T-helper 1 cell (primary cell): ENCODE data around the gene PUS7L.
"Not testable (repeated sequence)": the region's sequence is repeated elsewhere in the genome, so short reads cannot be mapped to it uniquely, and the experiment has no call there.

Source experiments
- DNase-seq, 5 donors: peaks; one replicate each; pipeline ENCODE4 v3.0.0-alpha.2; 2012 to 2020

Gene PUS7L

DNA sequence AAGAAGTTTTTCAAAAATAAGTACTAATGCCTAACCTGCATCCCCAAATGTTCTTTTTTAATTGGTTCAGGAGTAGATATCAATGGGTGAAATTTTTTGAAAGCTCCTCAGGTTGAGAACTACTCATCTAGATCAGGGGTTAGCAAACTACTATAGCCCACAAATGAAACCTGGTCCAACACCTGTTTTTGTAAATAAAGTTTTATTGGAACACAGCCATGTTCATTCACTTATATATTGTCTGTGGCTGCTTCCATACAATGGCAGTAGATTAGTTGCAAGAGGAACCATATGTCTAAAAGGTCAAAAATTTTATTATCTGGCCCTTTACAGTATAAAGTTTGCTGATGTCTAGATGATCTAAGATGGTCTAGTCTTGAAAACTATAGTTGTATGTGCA lies 13.8 kb downstream of the PUS7L start:
- DNase-seq: no peak

DNA sequence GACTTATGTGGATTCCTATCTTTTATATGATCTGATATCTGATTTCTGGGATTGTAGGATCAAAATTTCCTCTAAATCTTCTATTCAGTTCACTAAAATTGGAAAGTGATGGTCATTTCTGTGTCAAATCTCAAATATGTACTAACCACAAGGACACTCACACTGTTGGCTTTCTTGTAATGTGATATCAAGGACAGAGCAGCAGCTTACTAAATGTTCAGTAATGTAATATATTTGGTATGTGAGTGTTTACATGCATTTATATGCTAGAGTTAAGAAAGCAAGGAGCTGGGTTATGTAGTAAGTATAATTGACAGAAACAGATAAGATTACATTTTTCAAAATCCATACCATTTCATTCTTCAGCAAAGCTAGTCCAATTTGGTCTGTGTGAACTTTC lies 16.5 kb downstream of the PUS7L start:
- DNase-seq: no peak

- DNase-seq: no peak
These were observed 18.0 kb downstream of the PUS7L start for GRCh38 chr12:43740511-43741100.

DNA sequence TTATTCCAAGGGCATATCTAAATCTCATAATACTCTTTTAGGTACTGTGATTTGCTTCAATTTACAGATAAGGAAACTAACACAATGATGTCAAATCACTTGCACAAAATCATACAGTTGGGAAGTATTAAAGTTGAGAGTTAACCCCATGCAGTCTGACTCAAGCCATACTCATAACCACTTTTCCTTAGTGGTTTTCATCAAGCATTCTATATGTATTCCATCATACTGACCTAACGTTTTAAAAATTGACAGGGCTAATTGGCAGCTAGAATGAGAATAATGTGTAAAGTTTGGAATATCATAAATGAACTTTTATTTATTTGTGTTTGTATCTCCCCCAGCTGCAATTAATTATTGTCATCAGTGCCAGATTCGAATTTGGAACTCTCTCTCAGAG lies 20.9 kb downstream of the PUS7L start:
- no peak for DNase-seq

DNA sequence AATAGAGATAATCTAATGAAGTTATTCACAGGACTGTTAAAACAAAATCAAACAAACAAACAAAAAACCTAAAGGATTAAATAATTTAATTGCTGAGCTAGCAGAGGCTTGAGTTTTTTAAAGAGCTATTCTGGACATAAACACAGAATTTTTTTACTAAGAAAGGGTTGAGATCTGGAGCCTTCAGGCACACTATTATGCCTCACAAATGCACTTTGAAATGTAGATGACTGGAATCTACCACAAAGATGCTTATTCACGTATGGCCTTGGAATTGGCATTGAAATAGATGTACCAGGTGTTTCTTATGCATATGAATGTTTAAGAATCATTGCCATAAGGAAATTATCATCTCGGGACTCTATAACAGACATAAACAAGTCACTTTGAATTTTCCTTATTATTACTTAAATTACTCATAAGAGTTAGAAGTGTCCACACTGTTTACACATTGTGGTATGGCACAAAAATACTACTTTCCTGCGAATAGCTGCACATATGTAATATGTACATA lies 21.6 kb downstream of the PUS7L start:
- no peak for DNase-seq

- DNase-seq: no peak
These were observed 24.9 kb downstream of the PUS7L start for GRCh38 chr12:43733687-43734086.

DNA sequence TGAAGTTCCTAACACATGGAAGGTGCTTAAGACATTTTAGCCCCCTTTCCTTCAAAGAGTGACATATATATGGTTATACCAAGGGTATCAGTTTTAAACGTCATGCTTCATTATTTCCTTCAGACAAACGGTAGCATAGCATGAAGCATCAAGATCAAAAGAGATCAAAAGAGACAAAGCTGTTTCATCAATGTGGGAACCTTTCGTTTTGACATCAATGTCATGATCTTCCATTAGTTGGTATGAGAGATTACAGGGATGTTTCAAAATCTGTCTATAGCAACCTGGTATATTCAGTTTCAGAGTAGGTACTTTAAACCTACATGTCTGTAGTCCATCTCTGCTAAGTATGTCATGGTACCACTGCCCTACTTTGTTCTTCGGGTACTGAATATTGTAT lies 28.3 kb downstream of the PUS7L start:
- DNase-seq: peak in 1 of 5 donors; percentile 16

GRCh38 chr12:43728698-43729097 lies 29.9 kb downstream of the PUS7L start:
- no peak for DNase-seq

DNA sequence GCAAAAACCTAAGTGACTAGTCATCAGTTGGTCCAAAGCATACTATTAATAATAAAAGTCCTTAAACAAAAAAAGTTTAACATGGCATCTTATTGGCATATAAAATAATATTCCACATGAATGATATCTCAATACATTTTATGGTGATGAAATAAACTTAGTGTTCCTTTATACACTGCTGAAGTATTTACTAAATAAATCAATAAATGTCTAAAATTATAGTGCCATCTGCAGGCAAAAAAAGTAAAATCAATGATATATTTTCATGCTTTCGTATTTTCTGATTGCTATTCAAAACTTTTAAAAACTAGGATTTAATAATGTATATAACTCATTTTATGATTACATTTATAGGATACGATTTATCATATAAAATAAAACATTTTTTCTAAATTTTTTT lies 30.5 kb downstream of the PUS7L start:
- DNase-seq: no peak

DNA sequence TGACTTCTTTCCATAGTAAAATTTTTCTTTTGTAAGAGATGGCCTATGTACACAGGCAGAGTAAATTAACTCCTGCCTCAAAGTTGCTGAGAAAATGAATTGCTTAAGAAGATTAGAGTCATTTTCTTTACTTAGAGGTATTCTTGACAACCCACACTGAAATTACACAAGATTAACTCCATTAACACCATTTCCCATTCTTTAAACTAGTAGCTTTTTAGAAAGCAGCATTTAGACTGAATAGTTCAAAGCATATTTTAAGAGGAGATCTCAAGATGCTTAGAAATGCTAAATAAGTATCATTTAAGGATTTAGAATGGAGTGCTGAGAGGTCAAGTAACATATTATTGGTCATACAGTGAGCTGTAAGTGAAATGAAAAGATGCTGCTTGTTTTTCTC lies 35.5 kb downstream of the PUS7L start:
- DNase-seq: no peak

DNA sequence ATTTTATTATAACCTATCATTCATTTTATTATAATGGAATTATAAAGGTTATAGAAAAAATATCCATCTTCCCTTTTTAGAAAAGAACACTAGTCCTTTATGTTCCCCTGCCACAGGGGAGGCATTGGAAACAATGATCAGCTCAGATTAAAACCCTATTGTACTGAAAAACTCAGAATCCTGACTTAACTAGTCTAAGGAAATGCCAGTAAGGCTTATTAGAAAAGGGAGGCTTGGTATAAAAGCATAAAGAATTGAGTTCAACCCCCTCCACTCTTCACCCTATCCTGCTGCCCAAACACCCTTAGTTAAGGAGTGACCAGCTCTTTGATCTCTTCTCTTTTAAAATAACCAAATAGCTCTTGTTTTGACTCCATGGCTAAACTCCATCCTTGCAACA lies 36.0 kb downstream of the PUS7L start:
- DNase-seq: no peak

- no peak for DNase-seq
These were observed 47.2 kb downstream of the PUS7L start for GRCh38 chr12:43711348-43711747.

- DNase-seq: not testable (repeated sequence)
These were observed 54.8 kb downstream of the PUS7L start for GRCh38 chr12:43703772-43704171.

DNA sequence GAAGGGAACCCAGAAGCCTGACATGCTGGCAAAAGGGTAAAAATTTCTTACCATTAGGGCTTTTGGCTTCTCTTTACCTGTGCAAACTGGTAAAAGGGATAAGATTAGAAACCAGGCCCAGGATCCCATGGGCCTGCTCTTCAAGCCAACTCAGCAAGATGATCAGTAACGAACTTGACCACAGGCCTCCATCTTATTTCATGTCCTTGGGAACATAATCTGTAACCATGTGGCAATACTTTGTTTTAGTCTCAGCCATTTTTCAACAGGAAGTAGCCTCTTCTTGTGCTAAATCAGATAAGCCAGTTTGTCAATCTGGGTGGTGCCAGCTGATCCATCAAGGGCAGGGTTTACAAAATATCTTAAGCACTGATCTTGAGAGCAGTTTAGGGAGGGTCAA lies 57.4 kb downstream of the PUS7L start:
- not testable (repeated sequence) for DNase-seq

GRCh38 chr12:43696154-43696553 lies 62.4 kb downstream of the PUS7L start:
- no peak for DNase-seq

DNA sequence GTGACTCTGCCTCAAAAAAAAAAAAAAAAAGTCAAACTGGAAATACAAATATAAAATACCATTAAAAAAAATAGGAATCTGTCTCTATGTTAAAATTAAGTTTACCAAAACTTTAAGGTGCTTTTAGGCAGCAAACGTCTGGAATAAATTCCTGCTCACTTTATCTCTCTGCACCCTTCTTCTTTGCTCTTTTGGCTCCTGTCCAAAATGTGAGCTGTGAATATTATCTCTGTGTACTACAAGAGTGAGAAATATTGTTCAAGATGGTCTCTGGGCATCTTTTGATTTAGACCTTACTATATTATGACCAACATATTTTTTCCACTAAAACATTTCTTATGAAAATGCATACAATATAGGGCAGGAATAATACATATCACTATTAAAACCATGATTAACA lies 63.7 kb downstream of the PUS7L start:
- DNase-seq: no peak

DNA sequence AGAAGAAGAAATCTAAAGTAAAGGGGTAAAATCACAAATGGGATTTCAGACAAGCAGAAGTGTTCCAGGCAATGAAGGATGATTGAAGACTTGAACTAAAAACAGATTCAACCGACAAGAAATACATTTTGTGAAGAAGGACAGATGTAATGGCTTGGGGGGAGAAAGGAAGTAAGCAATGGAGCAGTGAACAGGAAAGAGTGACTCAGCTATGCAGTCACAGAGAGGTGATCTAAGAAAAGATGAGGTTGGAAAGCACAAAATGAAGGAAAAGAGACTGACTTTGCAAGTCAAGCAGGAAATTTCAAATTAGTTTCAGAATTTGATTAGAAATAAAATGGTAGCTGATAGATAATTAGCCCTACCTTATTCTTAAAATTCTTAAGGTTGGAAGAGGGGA lies 66.5 kb downstream of the PUS7L start:
- DNase-seq: peak in 1 of 5 donors; percentile 1

- not testable (repeated sequence) for DNase-seq
These were observed 73.1 kb downstream of the PUS7L start for GRCh38 chr12:43685491-43685890.

- DNase-seq: peak in 1 of 5 donors; percentile 20
These were observed 82.3 kb downstream of the PUS7L start for GRCh38 chr12:43676183-43676813.

DNA sequence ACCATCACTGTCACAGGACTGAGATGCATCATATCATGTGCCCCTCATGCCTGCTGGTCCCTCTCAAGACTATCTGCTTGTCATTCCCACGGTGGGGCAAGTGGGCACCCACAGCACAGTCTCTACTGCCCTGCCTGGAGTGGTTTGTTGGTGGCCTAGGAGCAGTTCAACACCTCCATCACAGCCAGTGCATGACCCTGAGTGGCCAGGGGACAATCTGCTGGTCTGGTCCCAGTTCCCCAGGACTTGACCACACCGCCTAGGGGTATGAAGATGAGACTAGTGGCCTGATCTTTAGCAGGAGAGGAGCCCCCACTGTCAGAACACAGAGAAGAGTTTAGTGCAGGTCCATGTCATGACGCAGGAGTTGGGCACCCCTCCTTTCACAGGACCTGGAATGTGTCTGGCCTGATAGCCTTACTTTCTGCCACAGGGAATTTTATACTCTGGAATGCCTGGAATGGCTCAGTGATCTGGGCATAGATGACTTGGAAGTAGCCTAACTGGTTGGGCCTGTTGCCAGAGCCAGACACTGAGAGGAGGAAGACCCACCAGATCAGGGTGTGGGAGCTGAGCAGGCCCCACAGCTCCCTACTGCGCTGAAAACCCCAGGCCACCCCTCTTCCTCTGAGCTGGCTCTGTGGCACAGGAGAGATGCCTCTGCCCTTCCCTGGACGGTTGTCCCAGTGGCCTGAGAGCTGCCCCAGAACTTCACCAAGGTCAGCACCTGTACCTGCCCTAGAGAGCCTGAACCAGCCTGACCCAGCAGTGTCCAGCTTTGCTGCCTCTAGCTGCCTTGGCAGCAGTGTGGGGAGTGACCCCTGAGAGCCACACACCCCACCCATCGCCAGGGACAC lies 83.3 kb downstream of the PUS7L start:
- no peak for DNase-seq

DNA sequence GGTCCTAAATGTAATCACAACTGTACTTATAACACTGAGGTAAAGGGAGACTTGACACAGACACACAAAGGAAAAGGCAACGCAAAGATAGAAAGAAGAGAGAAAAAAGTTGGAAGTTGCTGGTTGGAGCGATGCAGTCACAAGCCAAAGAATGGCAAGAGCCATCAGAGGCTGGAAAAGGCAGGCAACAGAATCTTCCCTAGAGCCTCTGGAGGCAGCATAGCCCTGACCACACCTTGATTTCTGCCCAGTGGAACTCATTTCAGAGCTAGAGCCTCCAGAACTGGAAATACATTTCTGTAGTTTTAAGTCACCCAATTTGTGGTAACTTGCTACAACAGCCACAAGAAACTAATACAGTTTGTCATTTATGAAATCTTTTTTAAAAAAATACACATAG lies 89.2 kb downstream of the PUS7L start:
- no peak for DNase-seq
